Renal cortical epithelial cell (primary cell): ENCODE measurements around the gene RETREG1. TPM values are rescaled to one million over a fixed set of nuclear protein-coding genes. Genes with fewer than 3 reads are reported as not detected.

Source experiments
- DNase-seq: peaks from one replicate; pipeline ENCODE4 v3.0.0-alpha.2; 2011; ENCODE audit warnings: low read depth
- total RNA-seq: library from RNA; depleted of rRNA; stranded (reverse); fragments of >200 nt; gene quantifications from 2 replicates; pipeline ENCODE4 v1.2.3, GENCODE V29; 2014

RETREG1 gene
- total RNA-seq, 1 donor from 2014 or later = 123 TPM

DNA sequence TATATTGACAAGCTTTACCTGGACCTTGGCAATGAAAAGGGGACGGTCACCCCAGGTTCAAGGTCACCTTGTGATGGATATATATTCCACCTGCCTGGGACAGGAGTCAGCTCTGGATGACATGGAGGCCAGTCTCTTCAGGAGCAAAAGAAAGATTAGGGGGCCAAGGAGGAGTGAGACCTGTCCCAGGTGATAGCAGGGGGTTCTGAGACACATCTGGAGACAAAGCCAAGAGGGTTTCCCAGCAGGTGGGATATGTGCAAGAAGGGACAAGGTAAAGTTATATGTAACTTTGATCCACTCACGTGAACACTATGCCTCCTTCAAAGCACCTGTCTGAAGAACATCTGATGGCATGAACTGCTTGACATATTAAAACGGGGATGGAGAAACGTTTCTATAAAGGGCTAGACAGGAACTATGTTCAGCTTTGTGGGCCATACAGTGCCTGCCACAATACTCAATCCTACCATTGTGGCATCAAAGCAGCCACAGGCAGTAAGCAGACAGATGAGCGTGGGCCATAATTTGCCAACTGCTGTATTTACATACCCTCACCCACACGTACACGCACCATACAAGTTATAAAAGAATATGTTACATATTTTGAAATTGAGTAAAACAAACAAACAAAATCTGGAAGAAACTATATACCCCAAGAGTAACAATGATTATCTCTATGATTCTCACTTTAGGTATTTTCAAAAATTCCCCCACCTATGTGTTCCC lies 88.3 kb downstream of the RETREG1 start:
- no peak for DNase-seq

DNA sequence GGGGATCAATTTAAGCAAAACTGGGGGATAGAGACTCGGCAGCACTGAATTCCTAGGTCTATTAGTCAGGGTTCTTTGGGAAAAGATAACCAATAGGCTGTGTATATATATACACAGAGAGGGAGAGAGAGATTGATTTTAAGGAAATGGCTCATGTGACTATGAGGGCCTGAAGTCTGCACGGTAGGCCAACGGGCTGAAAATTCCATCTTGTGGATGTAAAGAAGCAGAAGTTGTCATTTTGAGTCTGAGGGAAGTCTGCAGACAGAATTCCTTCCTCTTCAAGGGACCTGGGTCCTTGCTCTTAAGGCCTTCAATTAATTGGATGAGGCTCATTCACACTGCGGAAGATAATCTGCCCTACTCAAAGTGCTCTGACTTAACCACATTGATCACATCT lies 91.1 kb downstream of the RETREG1 start:
- no peak for DNase-seq

DNA sequence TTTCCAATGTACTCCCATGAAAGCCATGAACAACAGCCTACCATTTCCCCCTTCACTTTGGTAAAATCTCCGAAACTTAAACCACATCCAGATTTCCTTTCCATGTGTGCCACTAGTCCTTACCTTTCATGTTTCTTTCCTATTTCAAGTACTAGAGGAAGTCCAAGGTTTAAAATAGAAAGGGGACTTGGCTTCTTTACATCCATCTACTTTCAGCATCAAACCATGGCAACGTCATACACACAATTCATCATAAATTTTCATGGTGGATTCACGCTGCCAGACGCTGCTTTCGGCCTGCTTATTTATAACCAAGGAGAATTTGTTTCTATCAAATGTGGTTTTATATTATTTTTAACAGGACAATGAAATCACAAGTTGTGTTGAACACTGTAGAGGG lies 92.5 kb downstream of the RETREG1 start:
- DNase-seq = no peak

DNA sequence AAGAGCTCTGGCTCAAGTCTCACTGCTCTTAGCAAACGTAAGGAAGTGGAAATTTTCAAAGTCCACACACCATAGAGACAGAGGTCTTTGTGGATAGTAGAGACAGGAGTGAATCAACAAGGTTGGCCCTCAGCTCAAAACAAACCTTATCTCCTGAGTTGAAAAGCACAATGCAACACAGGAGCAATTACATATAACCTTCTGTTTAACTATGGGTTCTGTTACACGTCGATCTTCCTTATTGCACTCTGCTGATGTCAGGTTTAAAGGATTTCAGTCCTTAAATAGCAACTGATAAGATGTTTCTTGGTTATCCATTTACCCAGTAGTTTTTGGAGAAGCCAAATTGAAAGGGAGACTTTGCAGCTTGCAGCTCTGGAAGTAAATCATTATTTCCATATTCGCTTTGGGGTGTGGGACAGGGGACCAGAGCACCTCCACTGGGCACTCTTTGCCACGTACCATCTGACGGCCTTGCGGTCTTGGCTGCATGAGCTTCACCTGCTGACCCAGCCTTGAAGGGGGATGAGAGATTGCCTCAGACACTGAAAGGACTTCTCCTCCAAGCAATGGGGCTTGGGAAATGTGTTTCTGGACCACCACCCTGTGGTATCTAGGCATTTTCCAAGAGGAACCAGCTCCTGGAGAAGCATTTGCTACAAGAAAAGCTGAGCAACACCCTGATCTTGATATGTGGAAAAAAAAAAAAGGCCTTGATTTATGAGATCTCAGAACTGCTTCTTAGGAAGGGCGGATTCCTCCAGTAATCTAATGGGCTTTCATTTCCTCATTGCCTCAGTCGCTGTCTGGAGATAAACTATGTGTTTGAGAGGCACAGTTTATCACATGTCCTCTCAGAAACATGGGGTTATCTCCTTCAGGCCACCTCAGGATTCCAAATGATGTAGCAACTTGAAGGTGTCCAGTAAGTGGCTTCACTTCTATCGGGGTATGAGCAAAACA lies 95.0 kb downstream of the RETREG1 start:
- no peak for DNase-seq

DNA sequence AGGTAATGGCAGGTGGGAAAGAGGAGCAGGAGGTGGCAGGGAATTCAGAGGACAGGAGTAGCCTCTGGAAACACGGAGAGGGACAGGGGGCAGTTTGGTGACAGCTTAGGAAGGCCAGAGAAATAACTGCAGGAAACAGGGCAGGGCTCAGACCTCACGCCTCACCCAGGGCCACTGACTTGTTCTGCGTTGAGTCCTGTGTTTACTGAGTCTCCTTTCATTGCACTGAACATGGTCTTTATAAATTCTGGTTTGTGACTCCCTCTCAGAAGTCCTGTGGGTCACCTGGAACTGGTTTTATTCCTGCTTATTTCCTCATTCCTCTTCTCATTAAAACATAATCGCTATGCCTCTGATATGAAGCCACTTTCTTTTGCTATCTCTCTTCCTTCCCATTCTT lies 96.0 kb downstream of the RETREG1 start:
- DNase-seq = no peak

DNA sequence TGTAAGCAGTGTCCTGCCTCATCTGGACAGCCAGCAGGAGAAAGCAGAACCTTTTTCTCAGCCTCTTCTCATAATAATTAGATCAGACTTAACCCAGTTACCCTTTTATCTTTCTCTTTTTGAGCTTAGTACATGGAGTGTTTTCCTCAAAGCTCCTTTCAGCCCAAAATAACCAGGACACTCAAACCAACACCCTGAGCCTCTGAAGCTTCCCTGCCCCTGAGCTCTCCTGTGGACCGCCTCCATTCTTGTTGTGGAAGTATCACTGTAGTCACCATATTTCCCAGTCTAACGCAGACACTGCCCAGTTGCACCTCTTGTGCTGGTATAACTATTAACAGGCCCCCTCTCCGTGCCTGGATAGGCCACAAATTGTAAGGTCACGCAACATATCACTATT lies 97.4 kb downstream of the RETREG1 start:
- DNase-seq = no peak

DNA sequence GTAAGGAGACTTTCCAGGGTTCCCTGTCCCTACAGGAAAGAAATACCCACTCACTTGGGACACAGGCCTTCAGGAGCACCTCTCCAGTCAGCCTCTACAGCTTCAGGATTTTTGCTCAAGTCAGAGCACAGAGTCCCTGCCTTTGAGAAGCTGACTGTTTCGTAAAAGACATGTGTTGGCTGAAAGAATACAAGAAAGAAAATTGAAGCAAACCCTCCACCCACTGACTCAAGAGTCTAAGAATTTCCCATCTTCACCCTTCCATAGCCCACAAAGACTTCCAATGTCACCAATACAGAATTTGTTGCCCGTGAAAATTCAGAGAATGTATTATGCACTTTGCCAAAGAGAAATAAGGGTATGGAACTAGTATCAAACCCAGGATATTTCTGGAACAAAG lies 98.2 kb downstream of the RETREG1 start:
- no peak for DNase-seq

DNA sequence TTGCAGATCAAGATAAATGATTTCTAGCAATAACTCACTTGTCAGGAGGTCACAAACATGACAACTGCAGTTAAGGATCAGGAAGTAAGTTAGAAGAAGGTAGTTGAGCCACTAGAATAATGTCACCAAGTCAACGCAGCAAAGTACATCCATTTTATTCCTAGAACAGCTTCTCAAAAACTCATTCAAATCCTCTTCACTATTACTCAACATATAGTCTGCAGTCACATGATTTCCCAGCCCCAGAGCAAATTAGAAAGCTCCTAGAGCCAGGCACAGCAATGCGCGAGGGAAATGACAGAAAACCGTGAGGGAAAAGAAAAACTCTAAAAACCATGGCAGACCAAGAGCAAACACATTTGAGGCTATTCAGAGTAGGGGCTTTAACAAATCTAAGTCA lies 101.3 kb downstream of the RETREG1 start:
- DNase-seq = no peak

DNA sequence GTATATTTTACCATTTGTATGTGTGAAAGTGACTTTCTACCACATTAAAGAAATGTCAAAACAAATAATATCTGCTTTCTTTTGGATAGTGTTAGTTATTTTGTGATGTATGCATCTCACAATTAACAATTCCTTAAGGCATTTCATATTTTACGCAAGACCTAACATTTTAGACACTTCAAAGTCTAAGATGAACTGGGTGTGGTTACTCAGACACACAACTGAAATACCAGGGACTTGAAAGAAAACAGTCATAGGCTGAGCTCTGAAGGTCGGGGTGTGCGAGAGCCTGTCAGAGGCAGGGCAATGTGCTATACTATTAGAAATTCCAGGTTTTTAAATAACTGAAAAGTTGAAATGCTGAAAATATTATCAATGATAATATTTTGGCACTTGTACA lies 106.7 kb downstream of the RETREG1 start:
- DNase-seq = no peak

DNA sequence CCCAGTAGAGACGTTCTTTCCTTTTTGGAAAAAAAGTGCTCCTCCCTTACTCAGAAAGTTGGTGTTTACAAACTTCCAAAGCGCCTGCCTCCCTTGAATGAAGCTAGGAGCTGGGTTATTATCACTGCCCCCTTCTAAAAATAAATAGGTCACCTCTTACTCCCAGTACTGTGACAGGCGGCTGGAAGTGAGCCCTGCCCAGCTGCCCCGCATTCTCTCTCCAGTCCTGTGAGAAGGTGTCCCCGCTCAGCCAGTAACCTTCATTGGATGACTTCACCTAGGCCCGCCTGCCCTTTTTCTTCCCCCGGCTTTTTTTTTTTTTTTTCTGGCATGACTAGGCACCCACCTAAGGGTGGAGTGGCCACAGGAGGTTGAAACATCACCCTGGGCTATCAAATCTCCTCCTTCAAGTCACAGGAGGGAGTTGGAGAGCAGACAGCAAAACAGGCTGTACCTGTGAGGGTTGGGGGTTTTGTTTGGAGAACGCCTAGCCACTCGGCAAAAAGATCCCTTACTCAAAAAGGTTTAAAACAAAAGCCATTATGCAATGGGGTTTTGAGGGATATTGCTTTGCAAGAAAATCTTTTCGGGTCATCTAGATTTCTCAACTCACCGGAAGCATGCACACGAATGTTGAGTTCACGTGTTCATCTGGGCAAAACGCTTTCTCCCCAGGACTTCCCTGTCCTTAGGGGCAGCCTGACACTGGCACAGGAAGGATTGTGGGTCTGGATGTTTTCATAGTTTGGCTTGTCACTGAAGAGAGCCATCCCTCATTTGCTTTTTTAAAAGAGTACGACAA lies 107.9 kb downstream of the RETREG1 start:
- peak; percentile 85 for DNase-seq

DNA sequence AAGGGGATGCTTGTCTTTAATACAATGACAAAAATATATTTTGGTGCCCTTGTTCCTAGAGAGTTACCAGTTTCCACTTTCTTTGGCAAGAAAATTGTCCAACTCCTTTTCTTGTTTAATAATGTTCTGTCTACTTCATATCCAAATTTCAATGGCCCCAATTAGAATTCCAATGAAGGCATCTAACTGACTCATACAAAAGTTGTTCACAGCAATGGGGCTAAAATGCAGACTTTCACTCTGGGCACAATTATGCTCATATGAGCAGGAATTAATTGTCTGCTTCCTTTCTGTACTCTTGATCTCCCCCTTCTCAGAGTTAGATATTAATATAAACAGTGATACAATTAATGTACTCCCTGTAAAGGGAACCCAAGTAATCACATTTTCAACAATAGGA lies 109.1 kb downstream of the RETREG1 start:
- DNase-seq = peak; percentile 67

DNA sequence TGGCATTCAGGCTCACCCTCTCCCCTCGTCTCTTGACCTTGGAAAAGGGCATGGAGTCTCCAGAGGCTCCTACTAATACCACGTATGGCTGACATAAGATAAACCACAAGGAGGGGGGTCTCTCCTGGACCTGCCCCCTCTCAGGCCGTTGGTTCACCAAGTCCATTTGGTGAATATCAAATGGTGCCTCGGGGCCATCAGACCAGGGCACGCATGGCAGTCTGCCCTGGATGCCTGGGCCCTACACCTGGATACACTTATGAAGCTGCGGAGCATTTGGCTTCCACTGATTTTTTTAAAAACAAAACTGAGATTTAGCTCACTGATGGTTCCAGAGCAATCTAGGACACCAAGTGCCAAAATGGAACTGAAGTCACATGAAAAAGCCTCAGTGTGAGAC lies 110.9 kb downstream of the RETREG1 start:
- no peak for DNase-seq

DNA sequence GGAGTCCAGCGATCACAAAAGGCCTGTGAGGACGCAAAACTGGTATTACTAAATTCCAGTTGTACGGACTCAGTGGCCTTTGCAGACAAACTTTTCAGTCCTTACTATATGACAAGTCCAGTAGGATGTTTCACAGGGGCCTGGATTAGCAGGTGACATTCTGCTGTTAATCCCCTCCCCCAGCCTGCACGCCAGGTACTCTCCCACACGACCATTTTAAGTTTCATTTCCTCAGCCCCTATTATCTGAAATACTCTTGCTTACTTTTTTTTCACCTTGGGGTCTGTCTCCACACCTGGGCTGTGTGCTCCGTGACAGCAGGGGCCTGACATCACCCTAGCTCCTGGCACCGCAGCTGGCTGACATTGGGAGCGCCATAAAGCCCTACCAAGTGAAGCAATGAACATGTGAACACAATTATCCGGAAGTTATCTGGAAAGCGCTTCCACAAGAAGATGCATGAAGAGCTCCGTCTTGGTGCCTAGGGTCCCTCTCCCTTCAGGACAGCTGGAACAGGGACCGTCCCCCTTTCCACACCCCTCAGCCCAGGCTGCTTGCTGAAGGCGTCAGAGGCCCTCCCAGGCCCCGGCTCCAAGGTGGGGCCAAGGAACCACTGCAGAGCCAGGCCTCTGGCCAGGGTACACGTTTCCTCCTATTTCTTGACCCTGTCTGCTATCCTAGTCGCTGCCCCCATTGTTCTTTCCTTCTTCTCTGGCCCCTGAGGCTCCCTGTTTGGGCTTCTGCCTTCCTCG lies 111.5 kb downstream of the RETREG1 start:
- no peak for DNase-seq

DNA sequence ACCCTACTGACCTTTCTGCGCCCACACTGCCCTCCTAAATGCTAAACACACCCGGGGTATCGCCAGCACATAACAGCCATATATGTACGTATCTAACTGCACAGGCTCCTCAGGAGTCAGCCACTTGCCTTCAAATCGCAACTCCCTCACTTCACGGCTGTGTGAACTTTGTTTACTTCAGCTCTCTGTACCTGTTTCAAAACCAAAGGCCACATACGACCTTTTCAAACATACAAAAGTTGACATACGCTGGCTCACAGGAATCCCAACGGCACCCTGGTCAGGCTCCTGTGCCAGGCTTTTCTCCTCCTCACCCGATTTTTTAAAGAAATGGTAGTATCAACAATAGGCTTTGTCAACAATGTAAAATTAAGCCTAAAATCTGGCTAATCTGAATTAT lies 112.2 kb downstream of the RETREG1 start:
- no peak for DNase-seq

DNA sequence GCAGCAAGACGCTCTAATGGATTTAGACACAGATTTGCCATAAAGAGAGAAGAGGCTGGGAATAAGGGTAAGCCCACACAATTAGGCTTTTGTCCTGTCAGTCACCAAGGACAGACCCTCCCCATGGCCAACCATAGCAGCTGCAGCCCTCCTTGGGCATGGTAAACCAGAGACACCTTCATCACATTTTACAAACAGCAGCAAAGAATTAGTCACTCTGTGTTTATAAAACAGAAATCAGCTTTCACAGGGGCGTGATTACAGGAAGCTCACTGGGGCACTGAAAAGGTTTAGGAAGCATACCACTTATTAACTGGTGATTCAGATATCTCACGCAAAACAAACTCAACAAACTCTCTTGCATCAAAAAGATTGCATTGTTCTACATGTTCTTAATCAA lies 113.9 kb downstream of the RETREG1 start:
- DNase-seq = peak; percentile 97

DNA sequence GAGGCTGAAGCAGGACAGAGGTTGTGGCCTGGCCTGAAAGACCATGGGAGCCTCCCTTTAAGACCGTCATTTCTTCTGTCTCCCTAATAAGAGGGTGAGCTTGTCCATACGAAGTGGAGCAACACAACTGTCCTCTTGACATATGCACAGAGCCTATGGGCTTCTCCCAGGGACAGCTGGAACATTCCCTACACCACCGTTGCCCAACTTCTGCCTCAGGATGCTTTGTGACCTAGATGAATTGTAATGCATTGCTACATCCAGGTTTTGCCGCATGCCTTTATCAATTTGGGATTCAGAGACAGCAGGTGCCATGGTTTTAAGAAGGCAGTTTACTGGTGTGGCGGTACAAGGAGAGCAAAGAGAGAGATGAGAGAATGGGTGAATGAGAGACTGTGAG lies 116.8 kb downstream of the RETREG1 start:
- DNase-seq = no peak

DNA sequence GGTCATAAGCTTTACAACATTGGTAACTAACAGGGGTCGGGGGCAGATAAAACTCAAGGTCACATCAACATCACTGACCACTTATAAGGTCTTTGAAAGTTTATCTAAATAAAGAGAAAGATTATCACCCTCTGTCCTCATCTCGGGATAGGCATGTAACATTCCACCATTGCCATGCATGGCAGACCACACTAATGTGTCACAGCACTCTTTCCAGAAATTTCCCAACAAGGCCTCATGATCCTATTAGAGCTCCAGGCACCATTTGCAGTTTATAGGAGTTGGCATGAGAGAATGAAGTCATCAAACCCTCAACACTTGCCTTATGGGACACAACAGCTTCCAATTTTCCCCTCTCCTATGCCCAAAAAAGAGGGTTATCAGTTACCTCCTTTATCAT lies 119.3 kb downstream of the RETREG1 start:
- peak; percentile 73 for DNase-seq

DNA sequence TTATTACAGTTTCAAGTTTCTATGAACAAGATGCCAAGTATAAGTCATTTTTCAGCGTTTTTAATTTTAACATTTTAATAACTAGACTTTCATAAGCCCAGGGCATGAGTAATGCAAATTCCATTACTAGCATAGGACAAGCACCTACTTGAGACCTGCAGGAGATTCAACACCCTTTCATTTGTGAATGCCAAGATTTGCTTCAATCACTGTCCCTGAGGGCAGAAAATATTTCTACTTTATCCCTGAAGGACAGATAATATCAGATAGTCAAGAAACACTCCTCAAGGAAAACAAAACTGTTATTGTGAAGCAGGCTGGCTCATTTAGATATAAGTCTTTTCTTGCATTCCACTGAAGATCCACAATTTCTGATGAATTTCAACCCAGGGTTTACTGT lies 123.5 kb downstream of the RETREG1 start:
- no peak for DNase-seq

DNA sequence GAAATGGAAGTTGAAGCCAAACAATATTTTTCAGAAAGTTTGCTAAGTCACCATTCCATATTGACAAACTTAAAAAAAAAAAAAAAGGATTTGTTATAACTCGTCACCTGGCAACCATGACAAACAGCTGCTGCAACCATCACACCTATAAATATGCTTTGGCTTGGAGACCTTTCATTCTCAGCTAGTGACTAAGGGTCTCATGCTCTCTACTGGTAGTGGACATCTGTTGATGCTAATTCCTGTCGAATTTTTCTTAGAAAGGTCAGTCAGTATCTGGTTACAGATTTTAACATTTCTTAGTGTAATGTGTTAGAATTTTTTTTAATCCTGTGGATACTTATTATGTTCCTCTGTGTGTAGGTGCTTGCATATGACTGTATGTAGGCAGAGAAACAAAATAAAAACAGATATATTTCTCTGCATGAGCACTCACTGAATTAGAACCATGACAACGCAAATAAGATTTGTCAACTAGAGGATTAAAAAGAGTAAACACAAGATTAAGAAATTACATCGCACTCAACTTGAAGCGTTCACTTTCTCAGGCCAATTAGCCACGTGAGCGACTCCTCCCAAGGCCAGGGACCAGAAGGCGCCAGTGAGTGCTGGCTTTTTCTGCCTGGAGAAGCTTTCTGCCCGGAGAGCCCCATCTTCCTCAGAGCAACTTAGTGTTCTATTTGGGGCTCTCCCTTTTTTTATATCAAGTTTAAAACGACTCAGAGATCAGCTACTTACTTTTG lies 124.2 kb downstream of the RETREG1 start:
- DNase-seq = peak; percentile 92

DNA sequence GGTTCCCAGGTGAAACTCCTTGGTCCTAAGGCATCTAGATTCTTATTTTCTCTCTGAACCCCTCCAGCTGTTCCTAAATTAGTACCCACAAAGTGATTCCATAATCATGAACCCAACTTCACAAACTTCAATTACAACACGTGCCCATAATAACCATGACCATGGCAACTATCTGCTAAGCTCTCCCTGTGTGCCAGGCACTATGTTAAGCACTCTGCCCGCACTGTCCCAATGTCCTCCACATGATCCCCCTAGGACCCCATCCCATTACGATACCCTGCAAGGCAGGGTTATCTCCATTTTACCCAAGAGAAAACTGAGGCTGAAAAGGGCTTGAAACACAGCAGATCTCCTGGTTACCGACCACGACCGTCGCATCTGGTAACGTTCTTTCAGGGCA lies 125.9 kb downstream of the RETREG1 start:
- DNase-seq = no peak

DNA sequence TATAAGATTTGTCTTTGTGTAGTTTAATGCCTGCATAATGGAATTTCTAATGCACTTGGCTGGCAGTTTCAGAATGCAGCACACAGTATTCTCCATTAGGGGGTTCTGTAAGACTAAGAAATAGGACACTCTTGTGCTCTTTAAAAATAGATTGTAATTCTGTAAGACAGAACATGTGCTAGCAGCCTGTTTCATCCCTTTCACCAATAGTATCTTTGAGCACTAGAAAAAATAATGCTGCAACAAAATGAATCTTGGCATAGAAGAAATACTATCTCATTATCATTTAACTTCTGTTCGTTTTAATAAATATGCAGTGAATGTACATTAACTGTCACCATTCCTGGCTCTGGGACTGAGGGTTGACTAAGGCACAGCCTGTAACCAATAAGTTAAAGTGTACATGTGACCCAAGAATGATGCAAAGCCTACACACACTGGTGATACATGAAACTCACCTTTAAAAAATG lies 127.4 kb downstream of the RETREG1 start:
- peak; percentile 76 for DNase-seq
